ENCODE data around the gene RDH12. TPM values are rescaled to one million over a fixed set of nuclear protein-coding genes. Genes with fewer than 3 reads are reported as not detected.
"Not testable (repeated sequence)": the region's sequence is repeated elsewhere in the genome, so short reads cannot be mapped to it uniquely, and the experiment has no call there.

The RDH12 gene
- not detected for total RNA-seq
- long read RNA-seq, donor 1, partial matches to known transcripts, result 1 of 1 reads
- long read RNA-seq, donor 1, other reads (novel, unspliced or antisense), result 0 of 1 reads
- long read RNA-seq, donor 2, result 0 reads

DNA sequence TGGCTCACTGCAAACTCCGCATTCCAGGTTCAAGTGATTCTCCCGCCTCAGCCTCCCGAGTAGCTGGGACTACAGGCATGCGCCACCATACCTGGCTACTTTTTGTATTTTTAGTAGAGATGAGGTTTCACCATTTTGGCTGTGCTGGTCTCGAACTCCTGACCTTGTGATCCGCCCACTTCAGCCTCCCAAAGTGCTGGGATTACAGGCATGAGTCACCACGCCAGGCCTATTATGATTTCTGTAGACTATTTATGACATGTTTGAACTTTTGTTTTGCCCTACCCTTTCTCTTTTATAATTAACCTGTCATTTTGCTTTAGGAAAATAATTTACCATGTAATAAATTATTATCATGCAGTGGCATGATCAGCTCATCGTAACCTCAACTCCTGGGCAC is at the start of gene RDH12:
Gene RDH12 (plus strand): TSS at position 395 of the 400 bp plus-strand sequence. CDS start 20,757 bp downstream, outside the sequence.
- intact Hi-C loops (cut with DNase I, micrococcal nuclease); H3K36me3 ChIP-seq (ENCODE audit: low read depth); H3K9me3 ChIP-seq; ATAC-seq; DNase-seq; H3K4me1 ChIP-seq (ENCODE audit: low read depth); H3K4me3 ChIP-seq: not testable (repeated sequence)

DNA sequence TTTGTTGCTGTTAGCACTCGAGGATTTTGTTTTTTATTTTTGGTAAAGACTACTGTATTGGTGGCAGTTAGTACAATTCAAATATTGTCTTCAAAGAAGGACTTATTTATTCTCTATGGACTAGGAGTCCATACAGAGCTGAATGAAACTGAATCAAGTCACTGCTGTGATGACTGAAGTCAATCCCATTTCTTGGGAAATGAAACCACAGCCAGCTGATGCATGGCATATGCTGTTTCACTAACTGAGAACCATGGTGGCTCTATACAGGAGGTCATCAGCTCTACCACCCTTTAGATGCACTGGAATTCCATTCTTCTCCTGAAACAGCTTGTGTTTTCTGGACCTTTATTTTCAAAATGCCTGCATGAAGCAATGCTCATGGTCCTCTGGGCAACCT is 49.5 kb upstream of the RDH12 start:
- intact Hi-C loops (cut with DNase I, micrococcal nuclease), result no loop called here
- Histone ChIP-seq H3K4me3 (no peak overlapping the region), H3K36me3 (ENCODE audit: low read depth) (peaks cover 6% of the 10 kb centered on the region), H3K9me3 (no peaks in the 10 kb centered on the region), H3K4me1 (ENCODE audit: low read depth) (no peaks in the 10 kb centered on the region)
- no peak for TF ChIP-seq CTCF (IDR thresholded peaks at IDR 0.05)
- ATAC-seq (no peak), DNase-seq (no peak)

- intact Hi-C loops (cut with DNase I, micrococcal nuclease), result no loop called here
- DNase-seq, result no peak
- TF ChIP-seq CTCF (IDR thresholded peaks at IDR 0.05), result no peak
- Histone ChIP-seq H3K9me3 (no peaks in the 10 kb centered on the region), H3K4me3 (no peak overlapping the region), H3K36me3 (ENCODE audit: low read depth) (peaks cover 6% of the 10 kb centered on the region), H3K4me1 (ENCODE audit: low read depth) (no peaks in the 10 kb centered on the region)
- ATAC-seq, result no peak
Measured at GRCh38 chr14:67653651-67654280, 47.9 kb upstream of the RDH12 start.

- no peaks in the 10 kb centered on the region for H3K36me3 ChIP-seq (ENCODE audit: low read depth)
- intact Hi-C loops (cut with DNase I, micrococcal nuclease), result no loop called here
- H3K4me1 ChIP-seq (ENCODE audit: low read depth), result peaks cover 3% of the 10 kb centered on the region
- DNase-seq (no peak), ATAC-seq (no peak)
- no peak for TF ChIP-seq CTCF (IDR thresholded peaks at IDR 0.05)
- no peak overlapping the region for H3K4me3 ChIP-seq
- no peaks in the 10 kb centered on the region for H3K9me3 ChIP-seq
Measured at GRCh38 chr14:67663633-67664032, 38.1 kb upstream of the RDH12 start.

- no peaks in the 10 kb centered on the region for H3K36me3 ChIP-seq (ENCODE audit: low read depth)
- ATAC-seq (no peak), DNase-seq (no peak)
- TF ChIP-seq CTCF (IDR thresholded peaks at IDR 0.05), result no peak
- peaks cover 9% of the 10 kb centered on the region for H3K4me1 ChIP-seq (ENCODE audit: low read depth)
- intact Hi-C loops (cut with DNase I, micrococcal nuclease), result loop anchor here in 1 of 2 donors (5.0 kb wide), 1 partner anchor 49 kb away; the partner anchor contains the start of gene ARG2
- H3K9me3 ChIP-seq, result no peaks in the 10 kb centered on the region
- H3K4me3 ChIP-seq, result no peak overlapping the region
Measured at GRCh38 chr14:67665868-67666267, 35.8 kb upstream of the RDH12 start.

DNA sequence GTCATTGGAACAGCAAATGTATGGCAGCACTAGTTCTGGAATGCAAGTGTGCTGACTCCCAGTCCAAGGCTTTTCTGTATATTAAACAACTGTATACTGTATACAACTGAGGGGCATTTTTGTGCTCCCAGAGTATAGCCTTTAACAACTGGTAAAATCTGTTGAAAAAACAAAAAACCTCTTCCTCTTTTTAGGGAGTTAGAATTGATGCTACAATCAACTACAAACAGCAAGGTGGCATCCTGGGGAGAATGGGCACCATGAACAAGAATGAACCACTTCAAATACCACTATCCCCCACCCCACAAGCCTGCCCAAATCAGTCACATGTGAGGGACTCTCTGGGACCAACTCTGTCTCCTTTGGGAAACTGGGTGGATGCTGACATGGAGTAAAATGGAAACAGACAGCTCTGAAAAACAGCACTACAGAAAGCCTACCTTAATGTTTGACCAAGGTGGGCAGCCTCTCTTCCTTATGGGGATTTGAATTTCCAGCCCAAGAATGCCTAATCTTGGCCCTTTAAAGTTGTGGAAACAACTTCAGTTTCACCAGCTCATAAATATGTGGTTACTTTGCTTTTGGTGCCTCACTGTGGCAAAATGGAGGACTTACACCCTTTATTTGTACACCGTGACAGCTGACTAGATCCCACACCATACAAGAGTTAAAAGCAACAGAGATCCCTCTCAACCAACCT is 34.8 kb upstream of the RDH12 start:
- DNase-seq (peak in 1 of 3 donors; percentile 41), ATAC-seq (peak; percentile 86)
- intact Hi-C loops (cut with DNase I, micrococcal nuclease), result loop anchor here in 1 of 2 donors (5.0 kb wide), 1 partner anchor 50 kb away; the partner anchor contains the start of gene ARG2
- no peak overlapping the region for H3K4me3 ChIP-seq
- H3K36me3 ChIP-seq (ENCODE audit: low read depth), result no peaks in the 10 kb centered on the region
- H3K9me3 ChIP-seq, result no peaks in the 10 kb centered on the region
- H3K4me1 ChIP-seq (ENCODE audit: low read depth), result peaks cover 9% of the 10 kb centered on the region
- no peak for TF ChIP-seq CTCF (IDR thresholded peaks at IDR 0.05)

Measured in mucosa of descending colon (tissue), 3 donors.